Superior temporal gyrus (tissue), 1 donor: Measurements from ENCODE around the gene BRCC3.
"Not testable (repeated sequence)": the region's sequence is repeated elsewhere in the genome, so short reads cannot be mapped to it uniquely, and the experiment has no call there.

Experiments used
- DNase-seq: peaks from one replicate; pipeline ENCODE4 v3.0.0-alpha.2; 2016; ENCODE audit errors: extremely low spot score

Gene BRCC3

DNA sequence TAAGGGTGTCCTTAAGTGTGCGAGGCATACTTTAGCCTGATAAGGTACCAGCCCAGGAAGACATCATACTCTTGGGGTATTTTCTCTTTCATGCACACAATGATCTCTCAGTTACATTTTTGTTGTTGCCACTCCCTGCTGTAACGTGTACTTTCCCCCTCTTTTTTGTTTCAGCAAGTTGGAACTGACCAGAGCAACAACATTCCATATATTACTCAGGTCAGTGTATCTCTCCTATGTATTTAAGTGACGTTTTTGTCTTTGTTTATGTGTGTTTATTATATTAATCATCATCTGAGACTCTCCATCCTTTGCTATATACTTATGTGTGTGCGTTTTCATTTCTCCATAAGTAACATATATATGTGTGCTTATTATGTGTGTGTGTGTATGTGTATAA lies 73.6 kb downstream of the BRCC3 start:
- DNase-seq: no peak

DNA sequence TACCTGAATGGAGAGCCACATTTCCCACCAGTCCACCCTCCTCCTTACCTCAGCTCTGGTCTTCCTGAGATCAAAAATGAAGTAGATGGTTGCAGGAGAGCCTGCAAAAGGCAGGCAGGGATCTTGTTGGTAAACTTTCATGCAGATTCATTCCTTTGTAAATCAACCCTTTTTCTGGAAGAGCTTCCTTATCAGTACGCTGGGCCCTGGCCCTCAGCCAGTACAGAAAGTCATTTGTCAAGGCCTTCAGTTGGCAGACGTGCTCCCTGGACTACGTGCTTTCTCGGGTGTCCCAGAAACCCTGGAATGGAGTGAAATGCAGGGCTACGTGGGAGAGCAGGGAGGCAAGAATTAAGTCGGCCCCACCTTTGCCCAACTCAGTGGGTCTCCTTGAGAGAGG lies 76.3 kb downstream of the BRCC3 start:
- not testable (repeated sequence) for DNase-seq

DNA sequence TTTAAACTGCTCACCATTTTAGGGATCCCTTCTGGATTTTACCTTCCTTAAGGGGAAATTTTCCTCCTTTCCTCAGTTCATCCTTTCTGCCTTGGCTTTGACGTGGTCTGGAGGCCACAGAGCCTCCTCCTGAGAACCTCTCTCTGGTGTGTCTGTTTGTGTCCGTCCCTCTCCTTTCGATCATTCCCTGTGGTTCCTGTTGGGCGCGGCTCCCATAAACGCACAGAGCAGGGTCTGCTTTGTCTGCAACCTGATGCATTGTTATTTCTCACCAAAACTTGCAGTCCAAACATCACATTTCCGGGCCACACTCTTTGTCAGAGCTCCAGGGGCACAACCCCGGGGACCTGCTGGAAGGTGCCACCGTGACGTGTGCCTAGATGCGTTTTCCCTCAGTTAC lies 76.9 kb downstream of the BRCC3 start:
- DNase-seq: not testable (repeated sequence)

DNA sequence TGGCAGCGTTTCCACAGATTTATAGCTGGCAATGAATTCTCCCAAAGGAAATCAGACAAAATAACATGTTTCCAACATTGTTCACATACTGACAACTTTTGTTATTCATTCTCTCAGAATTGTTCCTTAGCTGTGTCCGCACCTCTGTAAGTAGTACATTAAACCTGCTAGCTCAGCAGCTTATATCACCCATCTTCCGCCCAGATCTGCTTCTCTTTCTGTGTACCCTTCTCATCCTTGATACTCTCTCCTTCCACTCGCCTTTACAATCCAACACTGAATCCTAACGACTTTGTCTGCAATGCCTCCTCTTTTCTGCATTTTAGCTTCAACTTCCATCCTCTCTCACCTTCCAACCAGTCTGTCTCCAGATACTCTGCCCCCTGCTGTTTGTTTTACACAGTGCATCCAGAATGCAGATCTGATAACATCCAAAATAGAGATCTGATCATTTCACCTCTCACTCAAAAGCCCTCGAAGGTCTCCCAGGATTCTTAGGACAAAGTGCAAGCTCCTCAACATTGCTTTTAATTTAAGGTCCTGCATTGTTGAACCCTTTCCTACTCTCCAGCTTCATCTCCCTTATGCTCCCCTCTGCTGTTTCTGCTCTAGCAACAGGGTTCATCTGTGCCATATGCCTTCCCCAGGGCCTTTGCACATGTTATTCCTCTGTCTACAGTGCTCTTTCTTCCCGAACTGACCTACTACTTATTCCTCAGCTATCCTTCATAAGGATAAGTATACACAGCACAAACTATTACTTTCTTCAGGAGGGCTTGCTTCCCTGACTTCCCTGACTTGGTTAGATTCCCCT lies 77.6 kb downstream of the BRCC3 start:
- peak; percentile 13 for DNase-seq

DNA sequence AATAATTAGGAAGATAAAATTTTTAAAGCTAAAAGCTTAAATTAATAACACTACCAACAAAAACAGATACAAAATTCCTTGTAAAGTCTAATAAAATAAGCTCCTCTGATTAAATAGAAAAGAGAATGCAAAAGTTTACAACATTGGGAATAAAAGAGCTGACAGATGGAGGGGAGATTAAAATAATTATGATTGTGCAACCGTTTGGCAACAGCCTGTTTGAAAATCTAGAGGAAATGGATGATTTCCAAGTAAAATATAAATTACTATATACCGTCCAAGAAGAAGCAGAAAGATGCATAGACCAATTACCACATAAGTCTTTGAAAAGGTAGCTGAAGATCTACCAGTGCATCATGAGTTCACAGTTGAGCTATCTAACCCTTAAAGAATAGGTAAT lies 98.6 kb downstream of the BRCC3 start:
- no peak for DNase-seq
